AG04450 (cell line): ENCODE results near the gene LRP5. TPM values are rescaled to one million over a fixed set of nuclear protein-coding genes. Genes with fewer than 3 reads are reported as not detected.

Experiments used
- CTCF ChIA-PET: fragments of 300-600, 350-600 bp; formaldehyde crosslinking; extraction: SDS; loops from one replicate; lab custom pipeline; 2022; ENCODE audit warnings: antibody characterized with exemption, inconsistent platforms; lab: Charles Lee
- POLR2A ChIA-PET: fragments of 350-600 bp; formaldehyde crosslinking; extraction: SDS; loops from one replicate; lab custom pipeline; 2021; ENCODE audit warnings: antibody characterized with exemption, inconsistent platforms; lab: Yijun Ruan, JAX
- DNase-seq: peaks from one replicate; pipeline ENCODE4 v3.0.0-alpha.2; 2011; ENCODE audit warnings: low read depth, low spot score
- H3K27ac ChIP-seq: one replicate; pipeline ENCODE4 v1.5.1; 2012; ENCODE audit warnings: low read depth, low read length, control low read depth
- H3K27me3 ChIP-seq: one replicate; pipeline ENCODE4 v1.6.0; 2012; ENCODE audit warnings: low read length; ENCODE audit not compliant: control insufficient read depth, insufficient read depth
- H3K4me3 ChIP-seq: 2 replicates; pipeline ENCODE4 v1.5.1; 2011; ENCODE audit warnings: mild to moderate bottlenecking, low read depth, low read length, control low read depth
- H3K9me3 ChIP-seq: 2 replicates; pipeline ENCODE4 v1.5.1; 2012; ENCODE audit warnings: low read length; ENCODE audit not compliant: control insufficient read depth, insufficient read depth
- polyA plus RNA-seq: library from polyadenylated mRNA; depleted of rRNA; stranded (reverse); fragments of >200 nt; gene quantifications from 2 replicates; pipeline ENCODE4 v1.2.3, GENCODE V29; 2011
- TF ChIP-seq, protein P1 (sequence below): IDR thresholded peaks from 2 replicates; pipeline ENCODE4 v1.5.1; 2011; ENCODE audit warnings: low read depth, low read length, control low read depth, inconsistent platforms

The LRP5 gene
- polyA plus RNA-seq, 1 experiment, result 4.9 TPM

GRCh38 chr11:68345776-68346461, 33.5 kb downstream of the LRP5 start:
- peaks cover 3% of the 10 kb centered on the region; the same call in 1 of the 2 replicates for H3K9me3 ChIP-seq
- no peak overlapping the region for H3K27ac ChIP-seq
- H3K27me3 ChIP-seq, result no peaks in the 10 kb centered on the region
- ChIA-PET POLR2A (no interaction called here), CTCF (no interaction called here)
- H3K4me3 ChIP-seq, result no peak overlapping the region
- TF ChIP-seq, protein P1, sequence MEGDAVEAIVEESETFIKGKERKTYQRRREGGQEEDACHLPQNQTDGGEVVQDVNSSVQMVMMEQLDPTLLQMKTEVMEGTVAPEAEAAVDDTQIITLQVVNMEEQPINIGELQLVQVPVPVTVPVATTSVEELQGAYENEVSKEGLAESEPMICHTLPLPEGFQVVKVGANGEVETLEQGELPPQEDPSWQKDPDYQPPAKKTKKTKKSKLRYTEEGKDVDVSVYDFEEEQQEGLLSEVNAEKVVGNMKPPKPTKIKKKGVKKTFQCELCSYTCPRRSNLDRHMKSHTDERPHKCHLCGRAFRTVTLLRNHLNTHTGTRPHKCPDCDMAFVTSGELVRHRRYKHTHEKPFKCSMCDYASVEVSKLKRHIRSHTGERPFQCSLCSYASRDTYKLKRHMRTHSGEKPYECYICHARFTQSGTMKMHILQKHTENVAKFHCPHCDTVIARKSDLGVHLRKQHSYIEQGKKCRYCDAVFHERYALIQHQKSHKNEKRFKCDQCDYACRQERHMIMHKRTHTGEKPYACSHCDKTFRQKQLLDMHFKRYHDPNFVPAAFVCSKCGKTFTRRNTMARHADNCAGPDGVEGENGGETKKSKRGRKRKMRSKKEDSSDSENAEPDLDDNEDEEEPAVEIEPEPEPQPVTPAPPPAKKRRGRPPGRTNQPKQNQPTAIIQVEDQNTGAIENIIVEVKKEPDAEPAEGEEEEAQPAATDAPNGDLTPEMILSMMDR, result no peak
- DNase-seq, result no peak

- Histone ChIP-seq H3K9me3 (peaks cover 3% of the 10 kb centered on the region; the same call in 1 of the 2 replicates), H3K4me3 (no peak overlapping the region), H3K27ac (no peak overlapping the region), H3K27me3 (no peaks in the 10 kb centered on the region)
- TF ChIP-seq, protein P1, result no peak
- no peak for DNase-seq
- CTCF ChIA-PET, result no interaction called here
- POLR2A ChIA-PET, result no interaction called here
Measured at GRCh38 chr11:68346462-68346790, 34.0 kb downstream of the LRP5 start.

DNA sequence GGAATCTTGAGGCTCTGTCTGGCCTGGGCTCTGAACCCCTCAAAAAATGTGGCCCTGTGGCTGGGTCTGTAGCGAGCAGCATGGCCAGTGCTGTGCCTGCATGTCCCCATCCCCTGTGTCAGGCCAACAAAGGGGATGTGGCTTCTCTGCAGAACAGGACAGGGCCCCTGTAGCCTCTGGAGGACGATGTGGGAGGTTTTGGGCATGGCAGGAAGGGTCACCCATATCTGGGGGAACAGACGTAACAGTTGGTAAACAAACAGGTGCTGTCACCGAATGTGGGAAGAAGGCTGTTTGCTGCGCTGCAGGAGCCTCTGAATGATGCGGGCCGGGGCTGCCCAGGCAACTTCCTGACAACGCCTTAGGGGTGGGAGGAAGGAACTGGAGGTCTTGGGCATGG, 35.0 kb downstream of the LRP5 start:
- TF ChIP-seq, protein P1, result no peak

DNA sequence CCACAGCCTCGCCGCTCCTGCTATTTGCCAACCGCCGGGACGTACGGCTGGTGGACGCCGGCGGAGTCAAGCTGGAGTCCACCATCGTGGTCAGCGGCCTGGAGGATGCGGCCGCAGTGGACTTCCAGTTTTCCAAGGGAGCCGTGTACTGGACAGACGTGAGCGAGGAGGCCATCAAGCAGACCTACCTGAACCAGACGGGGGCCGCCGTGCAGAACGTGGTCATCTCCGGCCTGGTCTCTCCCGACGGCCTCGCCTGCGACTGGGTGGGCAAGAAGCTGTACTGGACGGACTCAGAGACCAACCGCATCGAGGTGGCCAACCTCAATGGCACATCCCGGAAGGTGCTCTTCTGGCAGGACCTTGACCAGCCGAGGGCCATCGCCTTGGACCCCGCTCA, 35.5 kb downstream of the LRP5 start:
- POLR2A ChIA-PET, result no interaction called here
- Histone ChIP-seq H3K9me3 (peaks cover 3% of the 10 kb centered on the region; the same call in 1 of the 2 replicates), H3K27me3 (no peaks in the 10 kb centered on the region), H3K27ac (no peak overlapping the region), H3K4me3 (no peak overlapping the region)
- DNase-seq, result no peak
- CTCF ChIA-PET, result no interaction called here
- TF ChIP-seq, protein P1, result no peak

More for the DNA sequence above, 35.0 kb downstream of the LRP5 start:
- no peak for DNase-seq
- ChIA-PET CTCF (no interaction called here), POLR2A (no interaction called here)
- no peaks in the 10 kb centered on the region for H3K27me3 ChIP-seq
- no peak overlapping the region for H3K4me3 ChIP-seq
- H3K27ac ChIP-seq, result no peak overlapping the region
- peaks cover 3% of the 10 kb centered on the region; the same call in 1 of the 2 replicates for H3K9me3 ChIP-seq

DNA sequence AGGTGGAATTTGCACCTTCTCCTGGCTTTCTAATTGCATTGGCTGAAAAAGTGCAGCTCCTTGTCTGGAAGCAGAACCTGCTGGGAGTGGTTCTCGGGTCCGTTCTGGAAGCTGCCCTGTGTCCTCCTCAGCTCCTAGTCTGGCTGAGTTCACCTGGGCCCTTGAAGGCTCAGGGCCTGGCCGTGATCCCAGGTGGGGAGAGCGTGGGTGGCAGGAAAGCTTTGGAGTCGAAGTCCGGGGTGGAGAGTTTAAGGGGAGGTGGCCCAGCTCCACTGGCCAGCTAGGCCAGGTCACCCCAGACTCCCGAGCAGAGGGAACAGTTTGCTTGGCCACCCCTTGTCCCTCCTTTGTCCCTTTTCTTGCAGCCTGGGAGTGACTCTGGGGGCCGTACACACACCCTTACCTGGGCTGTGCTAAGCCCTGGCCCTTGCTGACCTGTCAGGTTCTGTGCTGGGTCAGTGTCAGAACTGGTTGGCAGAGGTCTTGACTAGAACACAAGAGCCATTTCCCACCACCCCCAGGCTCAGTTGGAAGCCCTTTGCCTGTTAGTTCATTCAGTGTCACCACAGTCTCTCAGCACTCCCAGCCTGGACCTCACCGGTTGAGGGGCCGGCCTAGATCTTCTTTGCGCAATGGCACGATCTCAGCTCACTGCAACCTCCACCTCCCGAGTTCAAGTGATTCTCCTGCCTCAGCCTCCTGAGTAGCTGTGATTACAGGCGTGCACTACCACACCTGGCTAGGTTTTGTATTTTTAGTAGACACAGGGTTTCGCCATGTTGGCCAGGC, 37.3 kb downstream of the LRP5 start:
- CTCF ChIA-PET, result no interaction called here
- Histone ChIP-seq H3K27me3 (no peaks in the 10 kb centered on the region), H3K4me3 (no peak overlapping the region), H3K9me3 (peaks cover 3% of the 10 kb centered on the region; the same call in 1 of the 2 replicates), H3K27ac (no peak overlapping the region)
- POLR2A ChIA-PET, result no interaction called here
- no peak for DNase-seq
- TF ChIP-seq, protein P1, result no peak
